Thyroid gland (tissue), 4 donors: ENCODE results near the gene XPNPEP2. TPM values are rescaled to one million over a fixed set of nuclear protein-coding genes. Genes with fewer than 3 reads are reported as not detected.

Source experiments
- DNase-seq, 2 donors: peaks; one replicate each; pipeline ENCODE4 v3.0.0-alpha.2; 2019
- H3K27ac ChIP-seq, 3 donors: fragments of 200-600 bp; sonication (generic); 1 replicate in 2 of 3; 2 replicates in 1 of 3; pipeline ENCODE4 v1.5.1; 2016 to 2019; ENCODE audit warnings: mild to moderate bottlenecking in 1 of 3, moderate library complexity in 1 of 3
- H3K27me3 ChIP-seq: fragments of 200-600 bp; sonication (generic); one replicate; pipeline ENCODE4 v1.5.1; 2019
- H3K36me3 ChIP-seq, 2 donors: fragments of 200-600 bp; sonication (generic); one replicate each; pipeline ENCODE4 v1.5.1; 2016 to 2019
- H3K4me1 ChIP-seq, 2 donors: fragments of 200-600 bp; sonication (generic); one replicate each; pipeline ENCODE4 v1.5.1; 2017 to 2019
- H3K4me3 ChIP-seq, 3 donors: fragments of 200-600 bp; sonication (generic); replicated peaks in 1 of 3; 1 replicate in 2 of 3; 2 replicates in 1 of 3; pipeline ENCODE4 v1.5.1; 2016; ENCODE audit warnings: mild to moderate bottlenecking in 1 of 3
- H3K9me3 ChIP-seq: fragments of 200-600 bp; sonication (generic); one replicate; pipeline ENCODE4 v1.5.1; 2017
- POLR2A ChIP-seq, 2 donors: fragments of 450-650 bp; IDR thresholded peaks; one replicate each; pipeline ENCODE4 v1.6.1; 2017; ENCODE audit warnings: antibody characterized with exemption in 2 of 2, mild to moderate bottlenecking in 2 of 2, moderate library complexity in 1 of 2
- WGBS, 2 donors: methylation state at CpG; one replicate each; pipeline ENCODE4 v1.1.5; 2017; 5-methylcytosine and 5-hydroxymethylcytosine counted together
- intact Hi-C: fragments of 100-400 bp; cut with DNase I; formaldehyde crosslinking; loops from one replicate; pipeline ENCODE4 v1.15.1; 2023
- total RNA-seq, 4 donors: library from RNA; depleted of rRNA; stranded (reverse); fragments of >200 nt; gene quantifications; one replicate each; pipeline ENCODE4 v1.2.3, GENCODE V29; 2016
- TF ChIP-seq, protein P1 (sequence below), 6 experiments: fragments of 200-600 bp in 3 of 6; fragments of 450-650 bp in 3 of 6; sonication (generic) in 3 of 6; IDR thresholded peaks; one replicate each; pipeline ENCODE4 v1.5.1; 2016 to 2019; ENCODE audit warnings: antibody characterized with exemption in 6 of 6, mild to moderate bottlenecking in 2 of 6, inconsistent platforms in 1 of 6, moderate library complexity in 1 of 6

The XPNPEP2 gene
- total RNA-seq, 4 donors from 2014 or later: 0.88 to 2.5 (median 1.8) TPM

DNA sequence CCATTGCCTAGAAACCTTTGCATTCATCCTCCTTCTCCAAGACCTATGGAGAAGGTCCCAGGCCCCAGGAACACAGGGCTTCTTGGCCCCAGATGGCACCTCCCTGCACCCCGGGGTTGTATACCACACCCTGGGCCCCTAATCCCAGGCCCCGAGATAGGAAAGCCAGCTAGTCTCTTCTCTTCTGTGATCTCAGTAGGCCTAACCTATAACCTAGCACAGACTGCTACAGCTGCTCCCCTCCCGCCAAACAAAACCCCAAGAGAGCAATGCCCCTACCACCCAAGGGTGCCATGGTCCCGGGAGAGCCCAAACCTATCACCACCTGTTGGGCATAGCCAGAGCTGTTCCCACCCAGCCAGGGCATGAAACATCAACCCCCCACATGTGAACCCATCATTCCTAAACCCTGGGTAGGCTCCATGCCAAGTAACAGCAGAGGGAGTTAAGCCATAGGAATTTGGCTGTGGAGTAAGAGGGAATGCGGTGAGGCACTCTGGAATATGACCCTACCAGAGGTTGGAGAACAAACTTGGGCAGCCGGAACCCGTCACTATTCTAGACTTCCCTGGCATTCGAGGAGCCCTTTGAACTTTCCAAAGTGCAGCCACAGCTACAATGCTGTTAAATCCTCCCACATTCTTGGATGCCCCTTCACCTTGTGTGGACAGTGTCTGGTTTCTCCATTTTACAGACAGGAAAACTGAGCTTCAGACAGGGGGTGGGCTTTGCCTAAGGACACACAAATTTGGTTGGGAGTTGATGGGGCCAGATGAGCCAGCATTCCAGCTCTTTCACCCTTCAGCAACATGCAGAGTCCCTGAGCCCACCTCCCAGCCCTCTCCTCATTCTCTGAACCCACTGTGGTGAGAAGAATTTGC is 30.0 kb downstream of the XPNPEP2 start:
- Histone ChIP-seq H3K4me1 (no peaks in the 10 kb centered on the region), H3K27ac (no peak overlapping the region), H3K27me3 (no peaks in the 10 kb centered on the region), H3K9me3 (no peaks in the 10 kb centered on the region), H3K4me3 (no peak overlapping the region), H3K36me3 (no peaks in the 10 kb centered on the region)
- no peak for DNase-seq
- intact Hi-C loops: no loop called here
- 85 to 100% methylated on average over 1 to 5 of the region's 8 CpGs for WGBS, 2 donors
- TF ChIP-seq, protein P1, sequence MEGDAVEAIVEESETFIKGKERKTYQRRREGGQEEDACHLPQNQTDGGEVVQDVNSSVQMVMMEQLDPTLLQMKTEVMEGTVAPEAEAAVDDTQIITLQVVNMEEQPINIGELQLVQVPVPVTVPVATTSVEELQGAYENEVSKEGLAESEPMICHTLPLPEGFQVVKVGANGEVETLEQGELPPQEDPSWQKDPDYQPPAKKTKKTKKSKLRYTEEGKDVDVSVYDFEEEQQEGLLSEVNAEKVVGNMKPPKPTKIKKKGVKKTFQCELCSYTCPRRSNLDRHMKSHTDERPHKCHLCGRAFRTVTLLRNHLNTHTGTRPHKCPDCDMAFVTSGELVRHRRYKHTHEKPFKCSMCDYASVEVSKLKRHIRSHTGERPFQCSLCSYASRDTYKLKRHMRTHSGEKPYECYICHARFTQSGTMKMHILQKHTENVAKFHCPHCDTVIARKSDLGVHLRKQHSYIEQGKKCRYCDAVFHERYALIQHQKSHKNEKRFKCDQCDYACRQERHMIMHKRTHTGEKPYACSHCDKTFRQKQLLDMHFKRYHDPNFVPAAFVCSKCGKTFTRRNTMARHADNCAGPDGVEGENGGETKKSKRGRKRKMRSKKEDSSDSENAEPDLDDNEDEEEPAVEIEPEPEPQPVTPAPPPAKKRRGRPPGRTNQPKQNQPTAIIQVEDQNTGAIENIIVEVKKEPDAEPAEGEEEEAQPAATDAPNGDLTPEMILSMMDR (IDR thresholded peaks at IDR 0.05): no peak
- no peak for TF ChIP-seq POLR2A (IDR thresholded peaks at IDR 0.05)

DNA sequence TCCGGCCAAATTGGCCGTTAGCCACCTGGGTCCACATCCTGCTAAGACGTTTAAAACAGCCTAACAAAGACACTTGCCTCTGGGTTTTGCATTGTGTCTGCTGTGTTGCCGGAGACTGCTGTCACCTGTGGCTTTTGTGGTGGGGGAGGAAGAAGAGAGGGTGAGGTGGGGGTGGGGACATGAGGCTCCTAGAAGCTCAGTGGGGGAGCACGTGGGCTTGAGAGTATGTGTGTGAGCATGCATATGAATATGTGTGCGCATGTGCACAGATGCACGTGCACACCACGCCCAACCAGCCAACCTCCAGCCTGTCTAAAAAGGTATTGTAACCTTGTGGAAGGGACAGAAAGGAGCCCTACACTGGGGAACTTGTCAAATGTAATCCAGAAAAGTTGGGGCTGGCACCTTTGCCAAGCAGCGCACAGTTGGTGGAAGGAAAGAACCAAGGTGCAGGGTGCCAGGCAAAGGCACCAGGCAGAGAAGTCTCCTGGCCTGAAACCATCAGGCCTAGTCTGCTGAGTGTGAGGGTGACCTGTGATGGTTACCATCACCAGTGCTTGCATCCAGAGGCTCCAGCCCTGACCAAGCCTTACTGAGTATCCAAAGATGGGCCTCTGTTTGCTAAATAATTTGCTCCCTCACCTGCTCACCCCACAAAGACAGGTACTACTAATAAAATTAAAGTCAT is 30.8 kb downstream of the XPNPEP2 start:
- Histone ChIP-seq H3K36me3 (no peaks in the 10 kb centered on the region), H3K27ac (no peak overlapping the region), H3K27me3 (no peaks in the 10 kb centered on the region), H3K4me1 (no peaks in the 10 kb centered on the region), H3K4me3 (no peak overlapping the region), H3K9me3 (no peaks in the 10 kb centered on the region)
- WGBS, 2 donors: 58 to 71% methylated on average over 7 to 9 of the region's 9 CpGs
- TF ChIP-seq, protein P1 (IDR thresholded peaks at IDR 0.05): no peak
- TF ChIP-seq POLR2A (IDR thresholded peaks at IDR 0.05): no peak
- intact Hi-C loops: no loop called here
- no peak for DNase-seq

DNA sequence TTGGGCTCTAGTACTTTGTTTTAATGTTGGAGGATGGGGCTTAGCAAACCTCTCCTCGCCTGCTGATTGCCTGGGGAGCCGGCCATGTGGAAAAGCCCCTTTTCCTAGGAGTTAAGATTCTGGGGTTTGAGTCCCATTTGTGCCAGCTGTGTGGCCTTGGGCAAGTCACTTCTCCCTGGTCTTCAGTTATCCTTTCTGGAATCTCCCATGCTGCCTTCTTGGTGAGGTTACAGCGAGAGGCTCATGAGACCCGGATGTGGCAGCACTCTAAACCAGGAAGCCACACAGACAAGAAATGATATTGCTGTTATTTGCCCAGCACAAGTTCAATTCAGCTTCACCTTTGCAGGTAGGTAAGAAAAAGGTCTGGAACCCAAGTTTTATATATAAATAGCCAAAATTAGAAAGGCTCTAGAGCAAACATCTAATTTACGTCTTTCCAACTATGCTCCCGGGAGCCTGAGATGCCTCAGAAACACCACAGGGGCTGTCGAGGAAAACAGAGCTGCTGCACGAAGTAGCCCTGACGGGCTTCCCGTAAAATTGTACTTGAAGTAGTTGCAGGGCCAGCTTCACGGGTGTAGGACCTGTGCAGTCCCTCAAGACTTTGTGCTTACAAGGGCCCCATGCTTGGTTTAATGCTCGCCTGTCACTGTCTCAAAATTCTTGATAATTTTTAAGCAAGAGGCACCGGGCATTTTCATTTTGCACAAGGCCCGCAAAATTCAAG is 32.7 kb downstream of the XPNPEP2 start:
- Histone ChIP-seq H3K27me3 (no peaks in the 10 kb centered on the region), H3K4me3 (no peak overlapping the region), H3K36me3 (no peaks in the 10 kb centered on the region), H3K27ac (no peak overlapping the region), H3K9me3 (no peaks in the 10 kb centered on the region), H3K4me1 (no peaks in the 10 kb centered on the region)
- intact Hi-C loops: no loop called here
- WGBS, 2 donors: 83 to 87% methylated on average over 10 of the region's 14 CpGs
- no peak for TF ChIP-seq POLR2A (IDR thresholded peaks at IDR 0.05)
- TF ChIP-seq, protein P1 (IDR thresholded peaks at IDR 0.05): no peak
- no peak for DNase-seq

DNA sequence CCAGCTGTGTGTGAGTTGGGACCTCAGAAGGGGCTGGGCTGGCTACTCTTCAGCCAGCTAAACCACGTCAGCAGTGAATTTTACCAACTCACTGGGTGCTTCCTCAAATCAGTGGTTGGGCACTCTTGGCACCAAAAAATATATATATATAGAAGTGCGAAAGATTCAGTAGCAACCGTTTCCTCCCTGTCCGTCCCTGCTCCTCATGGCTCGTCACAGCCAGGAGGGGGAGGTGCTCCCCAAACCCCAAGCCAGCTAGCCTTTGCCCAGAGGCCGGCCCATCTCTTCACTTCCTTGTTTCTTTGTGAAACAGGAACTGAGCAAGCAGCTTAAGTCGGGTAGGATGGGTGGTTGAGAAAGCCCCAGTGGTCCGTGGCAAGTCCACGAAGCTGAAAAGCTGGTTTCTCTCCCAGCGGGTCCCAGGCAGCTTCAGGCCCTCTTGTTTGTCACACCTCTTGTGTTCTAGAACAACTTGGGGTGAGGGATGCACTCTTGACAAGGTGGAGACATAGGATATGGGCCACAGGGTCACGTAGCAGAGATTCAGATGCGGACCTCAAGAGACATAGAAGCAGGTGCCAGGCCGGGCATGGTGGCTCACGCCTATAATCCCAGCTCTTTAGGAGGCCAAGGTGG is 34.1 kb downstream of the XPNPEP2 start:
- Histone ChIP-seq H3K36me3 (no peaks in the 10 kb centered on the region), H3K4me3 (no peak overlapping the region), H3K27me3 (no peaks in the 10 kb centered on the region), H3K9me3 (no peaks in the 10 kb centered on the region), H3K27ac (no peak overlapping the region), H3K4me1 (no peaks in the 10 kb centered on the region)
- peak in 1 of 2 donors; percentile 8 for DNase-seq
- intact Hi-C loops: no loop called here
- 76 to 88% methylated on average over 6 to 7 of the region's 14 CpGs for WGBS, 2 donors
- TF ChIP-seq, protein P1 (IDR thresholded peaks at IDR 0.05): no peak
- TF ChIP-seq POLR2A (IDR thresholded peaks at IDR 0.05): no peak
